ENCODE results near the gene BAD.

- no peak for TF ChIP-seq POLR2AphosphoS5 (IDR thresholded peaks at IDR 0.05; ENCODE audit: low read depth, low read length)
- TF ChIP-seq SIN3A (IDR thresholded peaks at IDR 0.05; ENCODE audit: borderline replicate concordance, insufficient read depth, low read length) = no peak
- no peak for TF ChIP-seq REST (IDR thresholded peaks at IDR 0.05; ENCODE audit: insufficient read depth in 1 of 2, low read depth in 2 of 2, low read length in 2 of 2)
Observed at GRCh38 chr11:64324692-64325469, 40.4 kb upstream of the BAD start.

Measured in PFSK-1 (cell line).